HL-60 (cell line): ENCODE measurements around the gene KCTD7.
"Not testable (repeated sequence)": the region's sequence is repeated elsewhere in the genome, so short reads cannot be mapped to it uniquely, and the experiment has no call there.

Experiments used
- DNase-seq, 2 experiments: peaks; one replicate each; pipeline ENCODE4 v3.0.0-alpha.2; 2010 to 2020; ENCODE audit warnings: low read depth in 1 of 2, low spot score in 1 of 2
- H3K27ac ChIP-seq: fragments of 250-450 bp; sonication (Bioruptor Pico); replicated peaks from 2 replicates; pipeline ENCODE4 v1.5.1; 2020; ENCODE audit warnings: mild to moderate bottlenecking, moderate library complexity
- H3K27me3 ChIP-seq: fragments of 250-450 bp; sonication (Bioruptor Pico); 2 replicates; pipeline ENCODE4 v1.5.1; 2021; ENCODE audit warnings: mild to moderate bottlenecking, moderate library complexity; ENCODE audit not compliant: insufficient read depth, poor library complexity, severe bottlenecking
- H3K4me3 ChIP-seq: replicated peaks from 2 replicates; pipeline ENCODE4 v1.5.1; 2011; ENCODE audit warnings: mild to moderate bottlenecking, control low read depth, low read length; ENCODE audit not compliant: insufficient read depth
- GABPA ChIP-seq: IDR thresholded peaks from 2 replicates; pipeline ENCODE4 v1.6.1; 2012; ENCODE audit warnings: low read depth
- POLR2AphosphoS5 ChIP-seq: IDR thresholded peaks from 2 replicates; pipeline ENCODE4 v1.6.1; 2012; ENCODE audit warnings: low read depth
- SPI1 ChIP-seq: IDR thresholded peaks from 2 replicates; pipeline ENCODE4 v1.6.1; 2012; ENCODE audit warnings: low read depth, mild to moderate bottlenecking, borderline replicate concordance
- TF ChIP-seq, protein P1 (sequence below): IDR thresholded peaks from one replicate; pipeline ENCODE4 v1.5.1; 2011; ENCODE audit warnings: low read length, control low read depth, inconsistent platforms; ENCODE audit not compliant: insufficient read depth
- TF ChIP-seq, protein P2 (sequence below): IDR thresholded peaks from 2 replicates; pipeline ENCODE4 v1.6.1; 2012; ENCODE audit warnings: low read depth; ENCODE audit not compliant: insufficient replicate concordance

Gene KCTD7

DNA sequence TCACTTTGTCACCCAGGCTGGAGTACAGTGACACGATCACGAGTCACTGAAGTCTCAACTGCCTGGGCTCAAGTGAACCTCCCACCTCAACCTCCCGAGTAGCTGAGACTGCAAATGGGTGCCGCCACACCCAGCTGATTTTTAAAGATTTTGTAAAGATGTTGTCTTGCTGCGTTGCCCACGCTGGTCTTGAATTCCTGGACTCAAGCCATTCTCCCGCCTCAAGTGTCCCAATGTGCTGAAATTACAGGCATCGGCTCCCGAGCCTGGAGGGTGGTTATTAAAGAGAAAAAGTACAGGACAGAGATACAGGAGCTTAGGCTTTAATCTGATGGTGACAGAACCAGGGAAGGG, 55.1 kb downstream of the KCTD7 start:
- TF ChIP-seq, protein P1, sequence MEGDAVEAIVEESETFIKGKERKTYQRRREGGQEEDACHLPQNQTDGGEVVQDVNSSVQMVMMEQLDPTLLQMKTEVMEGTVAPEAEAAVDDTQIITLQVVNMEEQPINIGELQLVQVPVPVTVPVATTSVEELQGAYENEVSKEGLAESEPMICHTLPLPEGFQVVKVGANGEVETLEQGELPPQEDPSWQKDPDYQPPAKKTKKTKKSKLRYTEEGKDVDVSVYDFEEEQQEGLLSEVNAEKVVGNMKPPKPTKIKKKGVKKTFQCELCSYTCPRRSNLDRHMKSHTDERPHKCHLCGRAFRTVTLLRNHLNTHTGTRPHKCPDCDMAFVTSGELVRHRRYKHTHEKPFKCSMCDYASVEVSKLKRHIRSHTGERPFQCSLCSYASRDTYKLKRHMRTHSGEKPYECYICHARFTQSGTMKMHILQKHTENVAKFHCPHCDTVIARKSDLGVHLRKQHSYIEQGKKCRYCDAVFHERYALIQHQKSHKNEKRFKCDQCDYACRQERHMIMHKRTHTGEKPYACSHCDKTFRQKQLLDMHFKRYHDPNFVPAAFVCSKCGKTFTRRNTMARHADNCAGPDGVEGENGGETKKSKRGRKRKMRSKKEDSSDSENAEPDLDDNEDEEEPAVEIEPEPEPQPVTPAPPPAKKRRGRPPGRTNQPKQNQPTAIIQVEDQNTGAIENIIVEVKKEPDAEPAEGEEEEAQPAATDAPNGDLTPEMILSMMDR = no peak
- no peak for TF ChIP-seq POLR2AphosphoS5
- TF ChIP-seq SPI1 = no peak
- TF ChIP-seq GABPA = no peak
- TF ChIP-seq, protein P2, sequence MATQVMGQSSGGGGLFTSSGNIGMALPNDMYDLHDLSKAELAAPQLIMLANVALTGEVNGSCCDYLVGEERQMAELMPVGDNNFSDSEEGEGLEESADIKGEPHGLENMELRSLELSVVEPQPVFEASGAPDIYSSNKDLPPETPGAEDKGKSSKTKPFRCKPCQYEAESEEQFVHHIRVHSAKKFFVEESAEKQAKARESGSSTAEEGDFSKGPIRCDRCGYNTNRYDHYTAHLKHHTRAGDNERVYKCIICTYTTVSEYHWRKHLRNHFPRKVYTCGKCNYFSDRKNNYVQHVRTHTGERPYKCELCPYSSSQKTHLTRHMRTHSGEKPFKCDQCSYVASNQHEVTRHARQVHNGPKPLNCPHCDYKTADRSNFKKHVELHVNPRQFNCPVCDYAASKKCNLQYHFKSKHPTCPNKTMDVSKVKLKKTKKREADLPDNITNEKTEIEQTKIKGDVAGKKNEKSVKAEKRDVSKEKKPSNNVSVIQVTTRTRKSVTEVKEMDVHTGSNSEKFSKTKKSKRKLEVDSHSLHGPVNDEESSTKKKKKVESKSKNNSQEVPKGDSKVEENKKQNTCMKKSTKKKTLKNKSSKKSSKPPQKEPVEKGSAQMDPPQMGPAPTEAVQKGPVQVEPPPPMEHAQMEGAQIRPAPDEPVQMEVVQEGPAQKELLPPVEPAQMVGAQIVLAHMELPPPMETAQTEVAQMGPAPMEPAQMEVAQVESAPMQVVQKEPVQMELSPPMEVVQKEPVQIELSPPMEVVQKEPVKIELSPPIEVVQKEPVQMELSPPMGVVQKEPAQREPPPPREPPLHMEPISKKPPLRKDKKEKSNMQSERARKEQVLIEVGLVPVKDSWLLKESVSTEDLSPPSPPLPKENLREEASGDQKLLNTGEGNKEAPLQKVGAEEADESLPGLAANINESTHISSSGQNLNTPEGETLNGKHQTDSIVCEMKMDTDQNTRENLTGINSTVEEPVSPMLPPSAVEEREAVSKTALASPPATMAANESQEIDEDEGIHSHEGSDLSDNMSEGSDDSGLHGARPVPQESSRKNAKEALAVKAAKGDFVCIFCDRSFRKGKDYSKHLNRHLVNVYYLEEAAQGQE = no peak
- Histone ChIP-seq H3K4me3 (no peak overlapping the region), H3K27me3 (no peaks in the 10 kb centered on the region), H3K27ac (no peak overlapping the region)
- no peak for DNase-seq

DNA sequence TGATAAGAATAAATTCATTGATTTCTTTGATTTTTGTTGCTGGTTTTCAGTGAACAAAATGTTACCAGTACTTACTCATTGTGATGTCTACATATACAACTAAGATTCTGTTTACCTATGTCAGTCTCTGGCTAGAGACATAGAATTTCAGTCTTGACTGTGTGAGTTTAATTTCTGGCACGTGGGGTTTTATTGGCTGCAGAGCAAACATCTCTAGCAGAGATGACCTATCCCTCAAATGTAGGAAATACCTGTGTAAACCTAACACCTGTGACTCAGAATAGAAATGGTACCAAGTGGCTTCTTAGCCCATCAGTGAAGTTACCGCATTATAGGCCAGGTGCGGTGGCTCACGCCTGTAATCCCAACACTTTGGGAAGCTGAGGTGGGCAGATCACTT, 57.0 kb downstream of the KCTD7 start:
- not testable (repeated sequence) for H3K27me3 ChIP-seq, H3K4me3 ChIP-seq, DNase-seq, H3K27ac ChIP-seq

DNA sequence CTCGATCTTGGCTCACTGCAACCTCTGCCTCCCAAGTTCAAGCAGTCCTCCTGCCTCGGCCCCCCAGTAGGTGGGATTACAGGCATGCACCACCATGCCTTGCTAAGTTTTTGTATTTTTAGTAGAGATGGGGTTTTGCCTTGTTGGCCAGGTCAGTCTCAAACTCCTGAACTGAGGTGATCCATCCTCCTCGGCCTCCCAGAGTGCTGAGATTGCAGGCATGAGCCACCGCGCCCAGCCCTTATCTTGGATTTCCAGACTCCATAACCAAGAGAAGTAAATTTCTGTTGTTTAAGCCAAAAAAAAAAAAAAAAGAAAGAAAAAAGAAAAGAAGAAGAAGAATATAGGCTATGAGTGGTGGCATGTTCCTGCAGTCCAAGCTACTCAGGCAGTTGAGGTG, 58.5 kb downstream of the KCTD7 start:
- Histone ChIP-seq H3K27me3 (no peaks in the 10 kb centered on the region), H3K27ac (no peak overlapping the region), H3K4me3 (no peak overlapping the region)
- no peak for DNase-seq
- TF ChIP-seq SPI1 (no peak), GABPA (no peak), POLR2AphosphoS5 (no peak)
- TF ChIP-seq, protein P1 = no peak
- TF ChIP-seq, protein P2 = no peak

DNA sequence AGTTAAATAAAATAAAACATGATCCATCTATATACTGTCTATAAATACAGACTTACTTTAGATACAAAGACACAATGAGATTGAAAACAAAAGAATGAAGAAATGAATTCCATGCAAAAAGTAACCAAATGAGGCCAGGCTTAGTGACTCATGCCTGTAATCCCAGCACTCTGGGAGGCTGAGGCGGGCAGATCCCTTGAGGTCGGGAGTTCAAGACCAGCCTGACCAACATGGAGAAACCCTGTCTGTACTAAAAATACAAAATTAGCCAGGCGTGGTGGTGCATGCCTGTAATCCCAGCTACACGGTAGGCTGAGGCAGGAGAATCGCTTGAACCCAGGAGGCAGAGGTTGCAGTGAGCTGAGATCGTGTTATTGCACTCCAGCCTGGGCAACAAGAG, 59.0 kb downstream of the KCTD7 start:
- H3K27me3 ChIP-seq, H3K4me3 ChIP-seq, H3K27ac ChIP-seq, DNase-seq: not testable (repeated sequence)

DNA sequence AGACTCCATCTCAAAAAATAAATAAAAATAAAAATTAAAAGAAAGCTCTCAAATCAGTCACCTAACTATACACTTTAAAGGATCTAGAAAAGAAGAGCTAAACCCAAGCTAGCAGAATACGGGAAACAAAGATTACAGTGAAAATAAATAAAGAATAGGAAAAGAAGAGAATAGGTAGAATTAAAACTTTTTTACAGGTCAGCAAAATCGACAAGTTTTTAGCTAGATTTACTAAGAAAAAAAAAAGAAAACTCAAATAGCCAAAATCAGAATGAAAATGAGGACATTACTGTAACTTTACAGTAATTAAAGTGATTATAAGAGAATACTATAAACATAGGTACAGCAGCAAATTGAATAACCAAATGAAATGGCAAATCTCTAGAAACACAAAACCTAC, 60.4 kb downstream of the KCTD7 start:
- no peak for DNase-seq
- no peaks in the 10 kb centered on the region for H3K27me3 ChIP-seq
- H3K27ac ChIP-seq = no peak overlapping the region
- H3K4me3 ChIP-seq = no peak overlapping the region
- TF ChIP-seq GABPA (no peak), POLR2AphosphoS5 (no peak), SPI1 (no peak)
- TF ChIP-seq, protein P1 = no peak
- TF ChIP-seq, protein P2 = no peak
